Fibroblast of skin of left biceps (primary cell): ENCODE data around the gene MASP1.

ENCODE experiments used
- DNase-seq, 2 experiments: peaks; one replicate each; pipeline ENCODE4 v3.0.0-alpha.2; 2013; ENCODE audit warnings: low read depth in 2 of 2

MASP1 gene

GRCh38 chr3:187293516-187294430 lies 2.2 kb upstream of the MASP1 start:
- peak in 1 of 2 experiments; percentile 28 for DNase-seq

GRCh38 chr3:187292631-187293515 lies 1.3 kb upstream of the MASP1 start:
- DNase-seq, result no peak

GRCh38 chr3:187292181-187292580 lies 644 bp upstream of the MASP1 start:
- no peak for DNase-seq

GRCh38 chr3:187291001-187291511 lies 481 bp downstream of the MASP1 start:
- DNase-seq, result no peak

- DNase-seq, result no peak
Observed at GRCh38 chr3:187290503-187290902, 1.0 kb downstream of the MASP1 start.

- DNase-seq, result no peak
Observed at GRCh38 chr3:187288855-187289605, 2.5 kb downstream of the MASP1 start.

- no peak for DNase-seq
Observed at GRCh38 chr3:187288131-187288854, 3.2 kb downstream of the MASP1 start.

GRCh38 chr3:187287256-187287655 lies 4.3 kb downstream of the MASP1 start:
- no peak for DNase-seq

GRCh38 chr3:187286467-187287059 lies 5.0 kb downstream of the MASP1 start:
- DNase-seq, result no peak

GRCh38 chr3:187281191-187281714 lies 10.3 kb downstream of the MASP1 start:
- peak; percentile 58 to 64 for DNase-seq

- no peak for DNase-seq
Observed at GRCh38 chr3:187280644-187281043, 10.9 kb downstream of the MASP1 start.

GRCh38 chr3:187277129-187277462 lies 14.4 kb downstream of the MASP1 start:
- DNase-seq, result no peak

GRCh38 chr3:187276397-187277128 lies 15.0 kb downstream of the MASP1 start:
- no peak for DNase-seq

GRCh38 chr3:187274977-187275338 lies 16.6 kb downstream of the MASP1 start:
- no peak for DNase-seq

GRCh38 chr3:187274315-187274976 lies 17.1 kb downstream of the MASP1 start:
- DNase-seq, result no peak

GRCh38 chr3:187271582-187271981 lies 20.0 kb downstream of the MASP1 start:
- DNase-seq, result no peak

GRCh38 chr3:187269486-187269885 lies 22.1 kb downstream of the MASP1 start:
- no peak for DNase-seq

GRCh38 chr3:187267306-187267705 lies 24.2 kb downstream of the MASP1 start:
- DNase-seq, result no peak

GRCh38 chr3:187266691-187267090 lies 24.8 kb downstream of the MASP1 start:
- no peak for DNase-seq
